Effector memory CD4-positive, alpha-beta T cell (primary cell): ENCODE data around the gene SFTPA1.
"Not testable (repeated sequence)": the region's sequence is repeated elsewhere in the genome, so short reads cannot be mapped to it uniquely, and the experiment has no call there.

ENCODE experiments used
- DNase-seq, 3 donors: peaks; one replicate each; pipeline ENCODE4 v3.0.0-alpha.2; 2020
- H3K27ac ChIP-seq: 2 replicates; pipeline ENCODE4 v1.7.0; 2013; ENCODE audit warnings: mild to moderate bottlenecking, low read length, moderate library complexity; ENCODE audit not compliant: insufficient read depth, poor library complexity, severe bottlenecking
- H3K27me3 ChIP-seq: replicated peaks from 2 replicates; pipeline ENCODE4 v1.7.0; 2013; ENCODE audit warnings: mild to moderate bottlenecking, low read length; ENCODE audit not compliant: insufficient read depth, control insufficient read depth, poor library complexity, severe bottlenecking
- H3K36me3 ChIP-seq: 2 replicates; pipeline ENCODE4 v1.7.0; 2013; ENCODE audit warnings: mild to moderate bottlenecking, low read length, moderate library complexity; ENCODE audit not compliant: control insufficient read depth, insufficient read depth
- H3K4me1 ChIP-seq: 2 replicates; pipeline ENCODE4 v1.7.0; 2013; ENCODE audit warnings: low read length, mild to moderate bottlenecking; ENCODE audit not compliant: control insufficient read depth, insufficient read depth, poor library complexity, severe bottlenecking
- H3K4me3 ChIP-seq: 2 replicates; pipeline ENCODE4 v1.7.0; 2013; ENCODE audit warnings: low read length, low read depth, mild to moderate bottlenecking; ENCODE audit not compliant: insufficient read depth, poor library complexity, severe bottlenecking
- H3K9me3 ChIP-seq: 2 replicates; pipeline ENCODE4 v1.7.0; 2013; ENCODE audit warnings: mild to moderate bottlenecking, low read length, moderate library complexity; ENCODE audit not compliant: control insufficient read depth

SFTPA1 gene

DNA sequence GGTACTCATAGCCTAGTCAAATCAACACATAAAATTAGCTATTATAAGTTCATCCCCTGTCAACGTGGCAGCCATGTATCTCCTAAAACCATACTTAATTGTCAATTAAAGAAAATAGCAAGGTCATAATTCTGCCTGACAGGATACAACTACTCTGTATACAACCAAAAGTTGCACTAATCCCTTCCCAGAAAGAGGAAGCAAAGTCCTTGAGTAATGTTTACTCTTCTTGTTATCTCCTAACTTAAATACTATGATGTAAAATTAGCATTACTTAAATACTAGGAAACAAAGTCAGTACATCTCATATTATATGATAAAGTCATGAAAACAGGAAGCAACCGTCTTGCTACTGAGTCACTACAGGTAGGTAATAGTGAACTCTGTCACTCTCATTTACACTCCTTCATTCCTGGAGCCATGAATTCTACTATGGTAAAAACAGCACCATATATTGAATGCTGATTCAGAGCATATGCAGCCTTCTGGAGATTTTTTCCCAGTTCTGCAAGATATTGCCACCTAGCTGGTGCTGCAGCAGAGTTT is 26.0 kb downstream of the SFTPA1 start:
- H3K4me3 ChIP-seq, H3K9me3 ChIP-seq, H3K4me1 ChIP-seq, H3K36me3 ChIP-seq, H3K27me3 ChIP-seq, H3K27ac ChIP-seq, DNase-seq: not testable (repeated sequence)

DNA sequence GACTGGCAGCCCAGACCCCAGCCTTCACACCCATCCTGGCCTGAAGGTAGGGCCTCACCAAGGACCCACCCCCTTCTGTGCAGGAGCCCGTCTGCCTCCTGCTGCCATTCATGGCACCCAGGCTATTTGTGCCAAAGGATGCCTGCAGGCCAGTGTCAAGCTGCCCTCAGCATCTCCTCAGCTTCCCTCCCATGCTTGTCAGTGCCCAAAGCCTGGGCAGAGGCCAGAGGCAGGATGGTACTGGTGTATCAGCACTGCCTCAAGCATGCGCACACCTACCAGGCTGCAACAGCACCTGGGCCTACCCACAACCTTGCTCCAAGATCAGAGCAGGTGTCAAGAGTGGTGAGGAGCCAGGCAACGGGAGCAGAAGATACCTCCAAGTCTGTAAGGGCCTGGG is 27.6 kb downstream of the SFTPA1 start:
- no peak overlapping the region for H3K4me3 ChIP-seq
- H3K9me3 ChIP-seq = no peaks in the 10 kb centered on the region
- no peak for DNase-seq
- no peaks in the 10 kb centered on the region for H3K36me3 ChIP-seq
- no peaks in the 10 kb centered on the region for H3K27me3 ChIP-seq
- H3K27ac ChIP-seq = no peak overlapping the region
- H3K4me1 ChIP-seq = no peaks in the 10 kb centered on the region

DNA sequence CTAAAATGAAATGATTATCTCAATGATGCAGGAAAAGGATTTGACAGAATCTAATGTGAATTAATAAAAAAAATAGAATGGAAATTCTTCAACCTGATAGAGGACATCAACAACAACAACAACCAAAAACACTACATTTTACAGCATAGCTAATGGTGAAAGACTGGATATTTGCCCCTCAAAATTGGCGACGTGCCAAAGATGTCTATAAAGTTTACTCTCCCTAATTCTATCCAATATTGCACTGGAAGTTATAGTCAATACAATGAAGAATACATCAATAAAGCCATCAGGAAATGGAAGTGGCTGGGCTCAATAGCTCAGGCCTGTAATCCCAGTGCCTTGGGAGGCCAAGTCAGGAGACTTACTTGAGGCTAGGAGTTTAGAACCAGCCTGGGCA is 42.0 kb downstream of the SFTPA1 start:
- not testable (repeated sequence) for H3K9me3 ChIP-seq, H3K27me3 ChIP-seq, DNase-seq, H3K4me1 ChIP-seq, H3K27ac ChIP-seq, H3K36me3 ChIP-seq, H3K4me3 ChIP-seq

GRCh38 chr10:79663287-79663686 is 52.5 kb downstream of the SFTPA1 start:
- H3K27me3 ChIP-seq, H3K4me3 ChIP-seq, H3K9me3 ChIP-seq, H3K27ac ChIP-seq, H3K36me3 ChIP-seq, DNase-seq, H3K4me1 ChIP-seq: not testable (repeated sequence)

DNA sequence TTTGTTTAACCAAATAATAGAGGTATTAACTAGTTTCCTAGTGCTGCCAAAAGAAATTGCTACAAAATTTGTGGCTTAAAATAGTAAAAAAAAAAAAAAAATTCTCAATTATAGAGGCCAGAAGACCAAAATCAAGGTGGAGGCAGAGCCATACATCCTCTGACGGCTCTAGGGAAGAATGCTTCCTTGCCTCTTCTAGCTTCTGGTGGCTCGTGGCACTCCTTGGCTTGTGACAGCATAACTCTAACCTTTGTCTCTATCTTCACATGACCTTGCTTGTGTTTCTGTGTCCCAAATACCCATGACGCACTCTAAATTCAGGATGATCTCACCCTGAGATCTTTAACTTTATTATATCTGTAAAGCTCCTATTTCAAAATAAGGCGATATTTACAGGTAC is 53.9 kb downstream of the SFTPA1 start:
- not testable (repeated sequence) for H3K27me3 ChIP-seq, H3K36me3 ChIP-seq, H3K9me3 ChIP-seq, H3K27ac ChIP-seq, DNase-seq, H3K4me1 ChIP-seq, H3K4me3 ChIP-seq
